NCI-H1092 treated with DMSO at 0.1 percent for 48 hours (cell line): ENCODE results near the gene GGTA1.
A peak's percentile ranks its signal among the peaks of the same experiment; 100 is the strongest.
"Not testable (repeated sequence)": the region's sequence is repeated elsewhere in the genome, so short reads cannot be mapped to it uniquely, and the experiment has no call there.

ENCODE experiments used
- DNase-seq: peaks from one replicate; lab custom pipeline; 2025; lab: John Stamatoyannopoulos, UW

Gene GGTA1

DNA sequence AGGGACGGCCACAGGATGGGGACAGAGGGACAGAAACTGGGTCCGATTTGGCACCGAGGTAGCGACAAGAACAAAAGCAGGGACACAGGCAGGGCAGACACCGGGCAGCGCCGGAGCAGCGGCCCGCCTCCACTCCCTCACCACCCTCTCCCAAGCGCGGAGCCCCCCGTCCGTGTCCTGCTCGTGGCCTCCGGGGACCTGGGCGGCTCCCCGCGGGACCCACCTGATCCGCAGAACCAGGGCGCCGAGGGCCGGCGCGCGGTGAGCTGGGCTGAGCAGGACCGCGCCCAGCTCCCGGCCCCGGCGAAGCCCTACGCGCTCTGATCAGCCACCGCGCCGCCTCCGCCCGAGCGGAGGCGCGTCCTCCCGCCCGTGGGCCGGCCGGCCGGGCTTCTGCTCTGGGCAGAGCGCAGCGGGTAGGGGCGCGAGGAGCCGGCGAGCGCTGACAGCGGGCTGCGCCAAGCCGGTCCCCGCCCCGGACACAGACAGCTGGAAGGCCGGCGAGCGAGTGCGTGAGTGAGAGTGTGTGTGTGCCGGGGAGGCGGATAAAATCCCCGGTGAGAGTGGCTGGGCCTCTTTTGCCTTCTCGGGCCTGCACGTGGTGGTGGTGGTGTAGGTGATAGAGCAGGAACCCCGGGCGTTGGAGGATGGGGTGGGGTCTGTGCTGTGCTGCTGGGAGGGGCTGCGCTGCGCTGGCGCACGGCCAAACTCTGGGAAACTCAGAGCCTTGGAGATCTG, at the start of gene GGTA1:
GGTA1 (minus strand) TSS at position 418 of the 738 bp plus-strand sequence. CDS start 31,922 bp downstream, outside the sequence.
- DNase-seq = peak; percentile 42

DNA sequence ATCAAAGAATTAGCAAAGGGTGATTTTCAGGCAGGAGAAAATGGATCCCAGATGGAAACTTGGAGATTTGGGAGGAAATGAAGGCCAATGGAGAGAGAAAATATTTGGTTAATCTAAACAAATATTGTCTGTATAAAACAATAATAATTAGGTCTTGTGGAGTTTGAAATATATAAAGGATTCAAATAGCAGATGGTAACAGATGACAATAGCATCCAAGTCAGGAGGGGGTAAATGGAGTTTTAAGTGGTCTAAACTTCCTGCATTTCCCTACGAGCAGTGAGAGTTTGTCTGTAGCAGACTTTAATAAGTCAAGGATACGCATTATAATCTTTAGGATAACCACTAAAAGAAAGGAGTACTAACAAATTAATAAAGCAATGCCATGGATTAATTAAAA, 49.0 kb upstream of the GGTA1 start:
- no peak for DNase-seq

DNA sequence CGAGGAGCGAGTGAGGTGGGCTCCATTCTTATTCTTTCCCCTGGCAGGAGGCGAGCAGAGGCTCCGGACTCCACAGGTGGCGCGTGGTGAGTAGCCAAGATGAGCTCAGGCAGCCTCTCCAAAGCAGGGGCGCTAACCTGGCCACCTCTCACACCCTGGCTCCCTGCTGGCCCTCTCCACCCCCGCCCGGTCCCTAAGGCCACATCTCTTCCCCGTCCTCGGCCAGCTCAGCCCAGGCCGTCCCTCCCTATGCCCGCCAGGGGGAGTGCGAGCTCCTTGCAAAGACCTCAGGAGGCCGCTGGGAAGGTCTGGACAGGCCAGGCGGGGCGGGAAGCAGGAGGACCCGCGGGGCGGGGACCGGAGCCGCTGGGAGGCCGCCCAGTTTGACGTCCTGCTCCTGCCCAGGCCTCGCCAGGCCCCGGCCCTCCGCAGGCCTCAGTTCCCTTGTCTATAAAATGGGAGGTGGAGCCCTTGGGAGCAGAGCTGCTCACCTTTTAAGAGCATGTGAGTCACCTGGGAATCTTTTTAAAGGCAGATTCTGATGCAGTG, 46.3 kb upstream of the GGTA1 start:
- peak; percentile 77 for DNase-seq

DNA sequence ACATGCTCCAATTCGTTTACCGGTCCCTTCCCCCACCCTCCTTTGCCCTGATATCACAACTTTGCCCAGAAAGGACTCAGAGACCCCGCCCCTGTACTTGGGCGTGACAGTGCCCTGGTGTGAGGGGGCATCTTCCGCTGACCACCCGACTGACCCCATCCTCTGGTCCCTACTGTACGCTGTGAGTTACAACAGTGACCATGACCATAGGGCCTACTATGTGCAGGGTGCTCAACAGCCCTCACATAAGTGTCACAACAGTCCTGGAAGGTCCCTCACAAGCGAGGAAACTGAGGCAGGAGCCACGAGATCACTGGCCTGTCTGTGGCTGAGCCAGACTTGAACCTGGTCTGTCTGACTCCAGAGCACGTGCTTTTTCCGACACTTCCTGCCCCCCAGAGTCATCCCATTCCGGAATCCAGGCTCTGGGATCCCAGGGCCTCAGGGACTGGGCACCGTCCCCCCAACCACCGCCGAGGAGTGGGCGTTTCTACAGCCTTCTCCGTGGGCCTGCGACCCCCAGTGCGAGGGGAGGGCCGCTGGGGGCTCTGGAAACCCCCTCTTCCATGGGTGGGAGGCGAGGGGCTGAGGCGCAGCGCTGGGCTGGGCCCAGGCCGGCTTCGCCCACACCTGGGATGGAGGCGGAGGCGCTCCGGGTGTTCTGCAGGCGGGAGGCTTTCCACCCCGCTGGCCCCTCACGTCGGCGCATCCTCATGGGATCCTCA, 45.7 kb upstream of the GGTA1 start:
- no peak for DNase-seq

DNA sequence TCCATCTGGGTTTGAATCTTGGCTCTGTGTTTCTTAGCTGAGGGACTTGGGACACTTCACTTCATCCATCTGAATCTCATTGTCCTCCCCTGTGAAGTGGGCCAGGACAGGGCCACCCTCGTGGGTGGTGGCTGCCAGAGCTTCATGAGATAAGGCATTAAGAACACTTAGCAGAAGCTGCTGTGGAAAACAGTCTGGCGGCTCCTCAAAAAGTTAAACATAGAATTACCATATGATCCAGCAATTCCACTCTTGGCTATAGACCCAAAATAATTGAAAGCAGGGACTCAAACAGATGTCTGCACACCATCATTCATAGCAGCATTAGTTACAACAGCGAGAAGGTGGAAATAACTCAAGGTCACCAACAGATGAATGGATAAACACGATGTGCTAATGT, 42.4 kb upstream of the GGTA1 start:
- DNase-seq = no peak

DNA sequence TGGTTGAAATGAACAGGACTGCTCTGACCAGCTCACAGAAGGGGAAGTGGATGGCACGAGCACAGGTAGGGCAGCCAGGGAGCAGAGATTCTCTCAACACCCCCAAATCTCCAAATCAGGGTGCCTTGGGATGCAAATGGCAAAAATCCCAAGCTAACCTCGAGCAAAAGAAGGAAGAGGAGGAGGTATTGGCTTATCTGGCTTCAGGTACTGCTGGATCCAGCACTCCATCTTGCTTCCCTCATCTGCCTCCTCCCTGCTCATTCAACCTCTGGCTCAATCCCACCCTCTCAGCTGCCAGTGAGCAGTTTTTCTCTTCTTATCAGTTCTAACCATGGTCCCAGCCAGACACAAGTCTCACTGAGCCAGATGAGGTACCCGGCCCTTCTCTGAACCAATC, 41.6 kb upstream of the GGTA1 start:
- no peak for DNase-seq

DNA sequence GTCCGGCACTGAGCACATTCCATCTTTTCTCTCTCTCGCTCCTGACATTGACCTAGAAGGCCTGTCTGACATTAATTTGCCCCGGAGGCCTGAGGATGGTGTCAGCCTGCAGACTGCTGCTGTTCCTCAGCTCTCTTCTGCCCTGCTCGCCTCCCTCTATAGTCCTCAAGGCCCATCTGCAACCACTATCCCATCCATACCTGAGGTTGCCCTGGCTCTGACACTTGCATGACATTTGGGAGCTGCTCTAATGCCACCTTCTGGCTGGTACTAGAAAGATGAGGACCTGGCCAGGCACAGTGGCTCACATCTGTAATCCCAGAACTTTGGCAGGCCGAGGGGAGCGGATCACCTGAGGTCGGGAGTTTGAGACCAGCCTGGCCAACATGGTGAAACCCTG, 38.6 kb upstream of the GGTA1 start:
- no peak for DNase-seq

DNA sequence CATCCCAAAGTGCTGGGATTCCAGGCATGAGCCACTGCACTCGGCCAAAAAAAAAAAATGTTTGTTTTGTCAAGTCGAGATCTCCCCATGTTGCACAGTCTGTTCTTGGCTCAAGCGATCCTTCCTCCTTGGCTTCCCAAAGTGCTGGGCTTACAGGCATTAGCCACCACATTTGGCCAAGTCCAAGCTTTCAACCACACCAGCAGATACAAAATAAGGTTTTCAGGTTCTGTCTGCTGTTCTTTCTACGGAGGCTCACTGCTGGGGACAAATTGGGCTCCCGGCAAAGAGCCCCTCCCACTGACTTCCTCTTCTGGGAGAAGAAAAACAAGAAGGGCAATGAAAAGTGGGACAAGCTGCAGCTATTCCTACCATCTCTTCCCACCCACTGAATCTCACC, 37.6 kb upstream of the GGTA1 start:
- DNase-seq = no peak

DNA sequence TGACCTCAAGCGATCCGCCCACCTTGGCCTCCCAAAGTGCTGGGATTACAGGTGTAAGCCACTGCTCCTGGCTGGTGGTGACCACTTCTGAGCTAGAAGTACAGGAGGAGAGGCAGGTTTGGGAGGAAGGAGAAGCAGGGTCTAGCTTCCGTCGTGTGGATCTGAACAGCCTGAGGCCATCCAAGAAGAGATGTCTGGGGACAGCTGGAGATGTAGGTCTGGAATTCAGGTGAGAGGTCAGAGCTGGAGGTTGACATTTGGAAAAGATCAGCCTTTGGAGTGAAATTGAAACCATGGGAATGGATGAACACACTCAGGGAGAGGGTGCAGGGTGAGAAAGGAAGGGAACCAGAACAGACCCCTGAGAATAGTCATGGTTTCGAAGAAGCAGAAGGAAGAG, 33.2 kb upstream of the GGTA1 start:
- no peak for DNase-seq

DNA sequence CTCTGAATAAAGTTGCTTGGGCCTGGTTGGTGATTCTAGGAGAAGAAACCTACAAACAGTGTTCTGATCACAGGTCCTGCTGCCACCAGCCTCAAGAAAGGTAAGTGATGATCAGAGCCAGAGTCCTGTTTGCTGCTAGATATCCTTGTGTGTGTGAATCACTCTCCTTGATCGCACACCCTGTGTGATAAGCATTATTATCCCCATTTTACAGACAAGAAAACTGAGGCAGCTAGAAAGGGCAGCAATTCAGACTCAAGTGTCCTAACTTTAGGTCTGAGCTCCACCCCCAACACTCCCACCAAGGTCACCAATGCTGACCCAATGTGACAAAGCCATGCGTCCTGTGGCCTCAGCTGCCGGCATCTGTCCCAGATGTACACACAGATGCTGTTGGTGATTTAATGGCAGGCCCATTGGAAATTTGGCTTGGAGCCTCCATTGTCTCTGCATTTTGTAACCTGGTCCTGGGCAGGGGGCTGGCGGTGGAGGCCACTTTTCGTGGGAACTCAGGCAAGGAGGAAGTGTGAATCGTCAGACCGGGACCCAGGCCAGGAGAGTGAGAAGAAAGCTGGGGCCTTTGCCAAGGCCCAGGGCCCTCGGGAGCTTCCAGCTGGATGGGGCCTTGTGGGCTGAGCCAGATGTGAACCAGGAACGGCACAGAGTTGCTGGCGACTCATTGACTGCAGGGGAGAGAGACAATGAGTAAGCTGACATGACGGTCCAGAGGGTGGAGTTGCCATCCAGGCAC, 29.8 kb upstream of the GGTA1 start:
- DNase-seq = peak; percentile 41

DNA sequence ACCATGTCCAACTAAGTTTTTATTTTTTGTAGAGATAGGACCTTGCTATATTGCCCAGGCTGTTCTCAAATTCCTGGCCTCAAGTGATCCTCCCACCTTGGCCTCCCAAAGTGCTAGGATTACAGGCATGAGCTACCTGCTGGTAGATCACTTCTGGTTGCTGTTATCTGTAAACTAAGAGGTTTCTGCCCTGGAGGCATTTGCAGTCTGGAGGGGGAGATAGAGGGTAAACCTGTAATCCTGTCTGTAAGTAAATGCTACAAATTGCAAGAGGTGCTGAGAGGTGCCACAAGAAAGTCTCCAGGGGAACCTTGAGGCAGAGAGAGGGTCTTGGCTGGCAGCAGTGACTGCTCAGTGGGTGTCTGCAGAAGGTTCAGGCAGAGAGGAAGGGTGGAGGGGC, 29.0 kb upstream of the GGTA1 start:
- DNase-seq = no peak

DNA sequence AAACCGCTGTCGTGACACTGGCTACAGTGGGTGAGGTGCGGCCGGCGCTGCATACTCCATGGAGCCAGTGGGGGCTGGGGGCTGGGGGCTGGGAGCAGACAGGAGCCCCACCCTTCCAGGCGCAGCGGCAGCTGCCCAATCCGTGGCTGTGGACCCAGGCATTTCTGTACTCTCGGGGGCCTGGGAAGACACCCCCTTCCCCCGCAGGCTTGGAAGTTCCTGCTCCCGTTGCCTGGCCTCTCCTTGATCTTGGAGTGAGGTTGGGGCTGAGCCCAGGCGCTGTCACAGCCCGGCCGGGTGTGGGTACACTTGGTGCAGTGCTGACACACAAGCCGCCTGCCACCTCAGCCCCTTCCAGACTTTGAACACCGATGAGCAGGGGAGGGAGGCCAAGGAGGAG, 27.7 kb upstream of the GGTA1 start:
- DNase-seq = no peak

DNA sequence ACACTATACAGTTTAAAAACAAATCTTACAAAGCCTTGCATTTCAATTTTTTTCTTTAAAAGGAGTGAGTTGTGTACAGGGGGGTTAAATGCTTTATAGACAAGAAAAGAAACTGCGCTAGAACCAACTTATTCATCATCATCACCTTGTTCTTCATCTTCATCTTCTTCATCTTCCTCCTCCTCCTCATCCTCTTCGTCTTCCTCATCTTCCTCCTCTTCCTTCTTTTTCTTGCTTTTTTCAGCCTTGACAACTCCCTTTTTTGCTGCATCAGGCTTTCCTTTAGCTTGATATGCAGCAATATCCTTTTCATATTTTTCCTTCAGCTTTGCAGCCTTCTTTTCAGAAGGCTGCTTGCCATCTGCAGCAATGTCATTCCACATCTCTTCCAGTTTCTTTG, 20.0 kb upstream of the GGTA1 start:
- DNase-seq = not testable (repeated sequence)

DNA sequence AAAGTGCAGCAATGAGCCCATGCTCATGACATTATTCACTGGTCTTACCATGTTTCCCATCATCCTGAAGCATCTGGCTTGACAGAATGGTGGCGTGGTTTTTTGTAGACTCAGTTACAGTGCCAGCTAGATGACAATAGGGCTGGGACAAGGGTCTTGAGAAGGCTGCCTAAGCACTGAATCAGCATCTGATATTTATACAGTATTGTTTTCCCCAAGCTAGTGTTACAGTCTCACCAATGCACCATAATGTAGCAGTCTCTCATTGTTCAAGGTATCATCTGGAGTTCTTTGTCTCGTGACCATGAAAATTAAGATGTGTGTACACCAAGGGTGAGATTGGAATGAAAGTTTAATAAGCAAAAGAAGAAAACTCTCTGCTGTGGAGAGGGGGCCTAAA, 19.0 kb upstream of the GGTA1 start:
- DNase-seq = no peak

DNA sequence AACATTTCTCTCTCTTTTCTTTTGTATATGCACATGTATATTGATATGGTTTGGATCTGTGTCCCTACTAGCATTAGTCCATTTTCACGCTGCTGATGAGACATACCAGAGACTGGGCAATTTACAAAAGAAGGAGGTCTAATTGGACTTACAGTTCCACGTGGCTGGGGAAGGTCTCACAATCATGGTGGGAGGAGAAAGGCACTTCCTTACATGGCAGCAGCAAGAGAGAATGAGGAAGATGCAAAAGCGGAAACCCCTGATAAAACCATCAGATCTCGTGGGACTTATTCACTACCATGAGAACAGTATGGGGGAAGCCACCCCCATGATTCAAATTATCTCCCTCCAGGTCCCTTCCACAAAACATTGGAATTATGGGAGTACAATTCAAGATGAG, 13.5 kb upstream of the GGTA1 start:
- DNase-seq = not testable (repeated sequence)

DNA sequence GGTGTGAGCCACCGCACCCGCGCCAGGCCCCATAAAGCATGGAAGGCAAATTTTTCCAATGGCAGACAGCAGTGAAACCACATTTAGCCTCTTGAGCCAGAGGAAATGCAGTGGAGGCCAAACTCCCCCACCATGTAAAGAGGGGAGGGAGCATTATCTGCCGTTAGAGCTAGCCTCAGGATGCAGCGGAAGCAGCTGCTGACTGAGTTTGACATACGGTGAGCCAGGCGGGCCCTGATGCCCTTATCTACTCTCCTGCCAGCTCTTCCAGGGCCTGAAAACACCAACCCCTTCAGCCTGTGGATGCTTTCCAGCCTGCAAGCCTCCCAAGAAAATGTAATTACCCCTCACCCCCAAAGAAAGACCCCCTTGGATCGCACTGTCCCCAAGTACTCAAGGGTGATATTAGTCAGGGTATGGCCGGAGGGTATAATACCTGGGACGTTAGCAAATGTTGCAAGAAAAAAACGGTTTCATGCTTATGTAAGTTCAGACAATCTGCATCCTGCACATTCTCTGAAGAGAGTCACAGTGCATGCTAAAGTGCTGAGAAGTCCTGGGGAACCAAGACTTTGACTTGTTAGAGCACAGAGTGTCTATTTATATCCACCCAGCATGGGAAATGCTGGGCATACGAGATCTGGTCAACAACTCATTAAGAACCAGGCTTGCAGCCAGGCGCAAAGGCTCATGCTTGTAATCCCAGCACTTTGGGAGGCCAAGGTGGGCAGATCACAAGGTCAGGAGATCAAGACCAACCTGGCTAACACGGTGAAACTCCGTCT, 11.3 kb upstream of the GGTA1 start:
- DNase-seq = no peak

DNA sequence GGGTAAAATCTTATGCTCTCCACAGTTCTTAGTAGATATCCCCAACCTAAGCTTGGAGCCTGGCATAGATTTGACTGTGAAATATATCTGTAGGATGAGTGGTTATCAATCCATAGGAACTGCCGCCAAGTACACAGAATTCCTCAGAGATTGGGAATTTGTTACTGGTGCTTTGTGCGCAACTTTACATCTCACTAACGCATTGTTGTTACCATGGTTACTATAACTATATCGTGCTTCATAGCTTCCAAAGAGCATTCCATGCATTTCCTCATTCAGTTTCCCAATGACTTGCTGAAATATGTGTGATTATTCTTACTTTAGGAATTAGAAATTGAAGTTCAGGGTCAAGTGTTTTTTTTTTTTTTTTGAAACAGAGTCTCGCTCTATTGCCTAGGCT, 9.5 kb upstream of the GGTA1 start:
- DNase-seq = no peak

DNA sequence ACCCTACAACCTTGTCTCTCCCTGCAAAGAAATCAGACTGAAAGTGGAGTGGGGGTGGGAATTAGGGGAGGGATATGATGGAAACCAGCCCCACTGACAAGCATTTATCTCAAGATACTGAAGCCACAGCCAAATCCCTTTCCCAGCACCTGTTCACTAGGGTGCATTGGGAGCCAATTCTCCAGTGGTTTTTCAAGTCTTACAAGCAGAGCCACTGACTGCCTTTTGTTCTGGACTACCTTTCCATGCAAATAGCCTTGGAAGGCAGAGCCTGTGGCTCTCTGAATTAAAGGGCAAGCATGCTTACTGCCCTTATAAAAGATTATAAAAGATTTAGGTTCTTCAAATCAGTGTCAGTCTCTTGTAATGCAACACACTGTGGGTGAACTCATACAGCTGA, 8.8 kb upstream of the GGTA1 start:
- DNase-seq = peak; percentile 0

DNA sequence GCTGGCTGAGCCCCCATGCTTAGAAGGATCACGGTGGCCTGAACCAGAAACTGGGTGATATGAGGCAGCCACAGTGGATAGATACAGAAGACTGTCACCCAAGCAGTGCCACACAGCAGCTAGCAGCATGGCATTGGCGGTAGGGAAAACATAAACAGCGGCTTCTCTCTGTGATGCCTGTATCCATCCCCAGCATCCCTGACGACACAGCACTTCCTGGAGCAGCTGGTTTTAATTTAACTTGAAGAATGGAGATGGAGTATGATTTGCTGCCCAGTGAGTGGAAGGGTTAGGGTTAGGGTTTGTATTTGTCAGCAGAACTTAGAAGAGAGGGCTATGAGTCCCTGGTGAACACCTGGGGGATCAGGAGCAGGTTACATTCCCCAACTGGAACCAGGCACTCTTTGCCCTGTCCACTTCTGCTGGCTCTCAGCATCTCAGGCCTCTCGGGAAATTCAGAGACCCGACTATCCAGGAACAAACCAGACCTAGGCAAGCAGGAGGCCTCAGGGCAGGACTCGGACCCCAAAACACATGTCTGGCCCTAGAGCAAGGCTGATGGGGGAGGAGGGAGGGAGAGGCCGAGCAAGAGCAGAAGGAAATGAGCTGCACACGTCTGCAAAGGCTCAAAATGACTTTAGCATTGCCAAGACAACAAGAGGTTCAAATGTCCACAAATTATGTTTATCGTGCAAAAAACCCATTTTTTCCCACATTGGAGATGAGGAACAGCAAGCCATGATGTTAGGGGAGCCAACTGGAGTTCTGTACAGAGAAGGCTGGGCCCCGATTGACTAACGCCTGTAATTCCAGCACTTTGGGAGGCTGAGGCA, 6.5 kb upstream of the GGTA1 start:
- DNase-seq = no peak

DNA sequence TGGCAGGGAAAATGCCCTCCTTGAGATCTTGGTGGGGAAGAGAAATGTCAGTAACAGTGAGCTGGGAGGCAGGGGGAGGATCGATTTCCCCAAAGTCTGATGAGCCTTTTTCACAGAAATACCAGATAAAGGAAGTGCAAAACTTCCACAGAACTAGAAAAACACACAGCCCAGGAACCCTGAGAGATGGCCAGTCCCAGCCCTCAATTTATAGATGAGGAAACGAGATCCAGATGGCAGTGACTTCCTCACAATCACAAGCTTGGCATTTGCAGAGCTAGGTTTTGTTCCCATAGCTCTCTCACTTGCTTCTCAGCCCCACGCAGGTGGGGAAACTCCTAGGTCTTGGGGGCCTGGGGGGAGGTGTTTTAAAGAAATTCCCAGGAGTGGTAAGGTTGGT, 3.8 kb upstream of the GGTA1 start:
- DNase-seq = no peak

DNA sequence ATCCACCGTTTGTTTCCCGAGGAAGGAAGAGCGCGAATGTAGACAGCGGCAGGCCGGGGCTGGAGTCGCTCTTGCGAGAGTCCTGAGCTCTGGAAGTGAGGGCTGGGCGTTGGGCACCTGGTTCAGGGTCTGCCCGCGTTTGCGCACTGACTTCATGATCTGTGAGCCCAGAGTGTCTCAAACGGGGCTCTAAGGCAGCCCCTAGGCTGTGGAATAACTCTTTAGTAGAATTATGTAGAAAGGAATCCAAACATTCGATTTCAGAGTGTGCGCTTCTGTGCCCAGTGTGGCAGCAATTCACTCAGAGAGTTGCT, 478 bp upstream of the GGTA1 start:
- DNase-seq = no peak

DNA sequence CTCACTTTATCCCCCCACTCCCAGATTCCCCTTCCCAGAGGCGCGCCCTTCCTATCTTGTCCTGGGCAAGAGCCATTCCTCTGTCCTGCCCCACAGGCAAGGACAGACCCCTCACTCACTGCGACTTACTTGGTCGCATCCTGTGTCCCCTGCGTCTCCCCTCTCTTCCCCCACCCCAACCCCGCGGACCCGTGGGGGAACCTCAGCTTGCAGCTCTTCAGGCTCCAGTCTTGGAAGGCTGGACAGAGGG, 542 bp downstream of the GGTA1 start:
- no peak for DNase-seq
